ENCODE results near the gene LRRFIP1. TPM values are rescaled to one million over a fixed set of nuclear protein-coding genes. Genes with fewer than 3 reads are reported as not detected.
"Not testable (repeated sequence)": the region's sequence is repeated elsewhere in the genome, so short reads cannot be mapped to it uniquely, and the experiment has no call there.

LRRFIP1 gene
- polyA plus RNA-seq, 1 of the 3 experiments (the other 2 are of a cell fraction): 47.3 TPM

- H3K9ac ChIP-seq; DNase-seq; H3K27ac ChIP-seq (ENCODE audit: low read depth in 2 of 2, low read length in 1 of 2); H3K9me2 ChIP-seq; POLR2A ChIA-PET; H3K9me3 ChIP-seq; H3K4me2 ChIP-seq; H3K4me1 ChIP-seq (ENCODE audit: control insufficient read depth in 1 of 2, insufficient read depth in 2 of 2, low read depth in 1 of 2, low read length in 1 of 2); H4K20me1 ChIP-seq (ENCODE audit: insufficient read depth); H2AFZ ChIP-seq (ENCODE audit: low read depth); H3K27me3 ChIP-seq (ENCODE audit: insufficient read depth); H3K4me3 ChIP-seq (ENCODE audit: low read depth in 2 of 2, low read length in 1 of 2): not testable (repeated sequence)
- WGBS (ENCODE audit: low lambda C conversion rate): 94% methylated on average over 9 of the region's 9 CpGs
- Histone ChIP-seq H3F3A (replicated peaks; ENCODE audit: insufficient read depth) (peaks cover 13% of the 10 kb centered on the region), H3K79me2 (ENCODE audit: insufficient read depth) (peaks cover 13% of the 10 kb centered on the region), H3K36me3 (replicated peaks in 1 of 2; ENCODE audit: control insufficient read depth in 1 of 2, insufficient read depth in 2 of 2, low read length in 1 of 2) (peaks cover 63 to 68% of the 10 kb centered on the region in 2 experiments)
- CTCF ChIA-PET: interaction anchor here (1.6 to 2.5 kb wide), 3 partner anchors 12 to 89 kb away, joined by 3 to 15 read pairs (median 7); no protein-coding TSS in a partner anchor
Measured at GRCh38 chr2:237762291-237763182, 135.2 kb downstream of the LRRFIP1 start.

- H3K27ac ChIP-seq (ENCODE audit: low read depth in 2 of 2, low read length in 1 of 2): no peak overlapping the region
- H3K9ac ChIP-seq: no peak overlapping the region
- no peak overlapping the region for H2AFZ ChIP-seq (ENCODE audit: low read depth)
- no peak overlapping the region for H3K4me2 ChIP-seq
- WGBS (ENCODE audit: low lambda C conversion rate): 96% methylated on average over 10 of the region's 10 CpGs
- no peaks in the 10 kb centered on the region for H3K9me2 ChIP-seq
- H3K36me3 ChIP-seq (replicated peaks in 1 of 2; ENCODE audit: control insufficient read depth in 1 of 2, insufficient read depth in 2 of 2, low read length in 1 of 2): peaks cover 54 to 63% of the 10 kb centered on the region in 2 experiments
- H3K9me3 ChIP-seq: no peaks in the 10 kb centered on the region
- peaks cover 13% of the 10 kb centered on the region; the same call in 1 of the 2 replicates for H3K79me2 ChIP-seq (ENCODE audit: insufficient read depth)
- TF ChIP-seq SMC3 (IDR thresholded peaks at IDR 0.05; ENCODE audit: low read depth, low read length) (no peak), REST (IDR thresholded peaks at IDR 0.05; ENCODE audit: low read depth, low read length) (no peak), MEF2A (IDR thresholded peaks at IDR 0.05; ENCODE audit: borderline replicate concordance, low read depth) (no peak), RCOR1 (IDR thresholded peaks at IDR 0.05; ENCODE audit: low read length) (no peak), GATA2 (CRISPR knock-in tag; IDR thresholded peaks at IDR 0.05) (no peak), USF2 (IDR thresholded peaks at IDR 0.05; ENCODE audit: borderline replicate concordance, low read depth, low read length) (no peak), PBX3 (IDR thresholded peaks at IDR 0.05) (no peak), YY1 (IDR thresholded peaks at IDR 0.05; ENCODE audit: low read depth) (no peak), NRF1 (IDR thresholded peaks at IDR 0.05; ENCODE audit: low read depth, low read length) (no peak), EP300 (IDR thresholded peaks at IDR 0.05; ENCODE audit: borderline replicate concordance in 1 of 2, low read depth in 1 of 2, low read length in 1 of 2) (no peak)
- no peak for DNase-seq
- H3K4me3 ChIP-seq (ENCODE audit: low read depth in 2 of 2, low read length in 1 of 2): no peak overlapping the region
- ChIA-PET POLR2A (no interaction called here), CTCF (no interaction called here)
- H3K4me1 ChIP-seq (ENCODE audit: control insufficient read depth in 1 of 2, insufficient read depth in 2 of 2, low read depth in 1 of 2, low read length in 1 of 2): no peaks in the 10 kb centered on the region; a peak in 1 of 4 replicates
- H4K20me1 ChIP-seq (ENCODE audit: insufficient read depth): 0 out of 2 replicates have a peak, but pooled peaks cover 1% of the 10 kb centered on the region
- H3K27me3 ChIP-seq (ENCODE audit: insufficient read depth): no peaks in the 10 kb centered on the region
- H3F3A ChIP-seq (replicated peaks; ENCODE audit: insufficient read depth): peaks cover 13% of the 10 kb centered on the region
Measured at GRCh38 chr2:237763812-237764211, 136.4 kb downstream of the LRRFIP1 start.

GRCh38 chr2:237765122-237765521, 137.7 kb downstream of the LRRFIP1 start:
- H3K27me3 ChIP-seq (ENCODE audit: insufficient read depth); H2AFZ ChIP-seq (ENCODE audit: low read depth); DNase-seq; H3K4me2 ChIP-seq; H3K79me2 ChIP-seq (ENCODE audit: insufficient read depth); H3K4me3 ChIP-seq (ENCODE audit: low read depth in 2 of 2, low read length in 1 of 2); H3K27ac ChIP-seq (ENCODE audit: low read depth in 2 of 2, low read length in 1 of 2); H3F3A ChIP-seq (replicated peaks; ENCODE audit: insufficient read depth); H4K20me1 ChIP-seq (ENCODE audit: insufficient read depth); H3K9me2 ChIP-seq; POLR2A ChIA-PET; H3K4me1 ChIP-seq (ENCODE audit: control insufficient read depth in 1 of 2, insufficient read depth in 2 of 2, low read depth in 1 of 2, low read length in 1 of 2); H3K9me3 ChIP-seq; H3K9ac ChIP-seq: not testable (repeated sequence)
- CTCF ChIA-PET: interaction anchor here (0.8 to 0.9 kb wide), 2 partner anchors 10 to 20 kb away, joined by 3 read pairs; no protein-coding TSS in a partner anchor
- peaks cover 50 to 56% of the 10 kb centered on the region in 2 experiments for H3K36me3 ChIP-seq (replicated peaks in 1 of 2; ENCODE audit: control insufficient read depth in 1 of 2, insufficient read depth in 2 of 2, low read length in 1 of 2)
- WGBS (ENCODE audit: low lambda C conversion rate): 95% methylated on average over 6 of the region's 6 CpGs

Measured in SK-N-SH (cell line).